Stimulated activated naive CD8-positive, alpha-beta T cell treated with anti-CD3 and anti-CD28 coated beads, Interleukin-15, Interleukin-2, amounts not matched to agents 100 ng/mL and 50 ng/mL, for 24 hours (primary cell): ENCODE results near the gene CADM2.

Source experiments
- H3K27ac Mint-ChIP-seq: one replicate; pipeline ENCODE4 v1.8.0; 2021; ENCODE audit warnings: mild to moderate bottlenecking, mixed read lengths
- H3K27me3 Mint-ChIP-seq: one replicate; pipeline ENCODE4 v1.8.0; 2021; ENCODE audit warnings: mixed read lengths
- H3K36me3 Mint-ChIP-seq: one replicate; pipeline ENCODE4 v1.8.0; 2021; ENCODE audit warnings: low read depth, mixed read lengths
- H3K4me1 Mint-ChIP-seq: one replicate; pipeline ENCODE4 v1.8.0; 2021; ENCODE audit warnings: low read depth, mixed read lengths
- H3K4me3 Mint-ChIP-seq: one replicate; pipeline ENCODE4 v1.8.0; 2021; ENCODE audit warnings: mild to moderate bottlenecking, mixed read lengths
- H3K9me3 Mint-ChIP-seq: one replicate; pipeline ENCODE4 v1.8.0; 2021; ENCODE audit warnings: mixed read lengths

CADM2 gene

DNA sequence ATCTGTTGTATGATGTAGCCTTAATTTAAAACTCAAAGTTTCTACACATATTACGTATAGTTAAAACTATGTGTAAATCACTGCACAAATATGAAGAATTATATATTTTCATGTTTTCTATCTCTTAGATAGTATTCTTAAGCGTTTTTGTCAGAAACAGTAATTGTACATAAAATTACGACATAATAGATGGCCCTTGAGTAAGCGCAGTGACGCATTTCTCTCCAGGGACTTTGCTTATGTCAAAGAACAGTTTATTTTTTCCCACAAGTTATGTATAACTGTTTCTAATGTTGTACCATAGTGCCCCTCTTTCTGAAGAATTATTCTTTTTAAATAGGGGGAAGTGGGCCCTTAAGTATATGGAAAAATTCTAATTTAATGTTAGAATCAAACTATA lies 1098.2 kb downstream of the CADM2 start:
- no peaks in the 10 kb centered on the region for H3K9me3 Mint-ChIP-seq
- H3K27ac Mint-ChIP-seq = no peak overlapping the region
- H3K4me3 Mint-ChIP-seq = no peak overlapping the region
- no peaks in the 10 kb centered on the region for H3K27me3 Mint-ChIP-seq
- no peaks in the 10 kb centered on the region for H3K4me1 Mint-ChIP-seq
- H3K36me3 Mint-ChIP-seq = no peaks in the 10 kb centered on the region

DNA sequence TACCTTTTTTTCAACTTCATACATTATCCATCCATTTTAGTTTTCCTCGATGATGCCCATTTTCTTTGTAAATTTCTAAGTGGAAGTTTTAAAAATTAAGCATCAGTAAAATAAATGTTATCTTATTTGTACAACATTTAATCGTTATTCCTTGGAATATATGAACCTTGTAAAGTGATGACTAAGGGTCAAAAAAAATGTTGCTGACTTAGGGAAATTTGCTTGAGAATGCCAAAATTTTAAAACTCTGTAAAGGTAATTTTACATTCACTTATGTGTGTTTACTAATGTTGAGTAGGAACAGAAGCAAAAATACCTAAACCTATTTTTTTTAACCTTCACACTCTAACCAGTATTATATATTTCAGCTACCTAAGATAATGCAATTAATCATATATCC lies 1115.0 kb downstream of the CADM2 start:
- Mint-ChIP-seq H3K27ac (no peak overlapping the region), H3K36me3 (no peaks in the 10 kb centered on the region)

DNA sequence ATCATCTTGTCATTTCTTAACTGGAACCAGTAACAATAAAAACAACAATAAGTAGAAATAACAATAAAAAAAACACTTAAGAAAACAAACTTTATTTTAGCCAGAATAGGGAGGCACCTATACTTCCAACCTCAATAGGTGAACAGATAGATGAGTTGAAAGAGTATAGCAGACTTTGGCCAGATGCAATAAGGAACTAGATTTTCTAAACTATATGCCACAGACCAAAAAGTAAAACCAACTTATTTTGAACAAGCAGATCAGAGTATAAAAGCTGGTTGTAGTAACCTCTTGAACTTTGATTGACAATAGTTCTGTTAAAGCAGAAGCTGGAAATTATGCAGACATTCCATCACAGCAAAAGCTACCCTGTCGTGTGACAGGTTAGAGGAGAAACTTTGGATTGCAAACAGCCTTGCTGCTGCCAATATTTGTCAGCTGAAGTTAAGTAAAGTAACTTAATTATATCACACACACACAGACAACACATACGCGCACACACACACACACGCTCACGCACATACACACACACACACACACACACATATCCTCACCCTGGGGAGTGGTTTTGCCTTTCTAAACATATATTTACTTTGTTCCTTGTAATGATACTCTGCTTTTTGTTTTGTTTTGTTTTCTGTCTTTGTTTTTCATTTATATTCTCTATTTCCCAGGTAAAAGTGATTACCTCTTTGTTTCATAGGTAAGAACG lies 1128.5 kb downstream of the CADM2 start:
- Mint-ChIP-seq H3K4me3 (no peak overlapping the region), H3K9me3 (peaks cover 16% of the 10 kb centered on the region)

More for the DNA sequence above, 1115.0 kb downstream of the CADM2 start:
- H3K9me3 Mint-ChIP-seq = peaks cover 5% of the 10 kb centered on the region
- no peaks in the 10 kb centered on the region for H3K27me3 Mint-ChIP-seq
- H3K4me1 Mint-ChIP-seq = no peaks in the 10 kb centered on the region
- no peak overlapping the region for H3K4me3 Mint-ChIP-seq

DNA sequence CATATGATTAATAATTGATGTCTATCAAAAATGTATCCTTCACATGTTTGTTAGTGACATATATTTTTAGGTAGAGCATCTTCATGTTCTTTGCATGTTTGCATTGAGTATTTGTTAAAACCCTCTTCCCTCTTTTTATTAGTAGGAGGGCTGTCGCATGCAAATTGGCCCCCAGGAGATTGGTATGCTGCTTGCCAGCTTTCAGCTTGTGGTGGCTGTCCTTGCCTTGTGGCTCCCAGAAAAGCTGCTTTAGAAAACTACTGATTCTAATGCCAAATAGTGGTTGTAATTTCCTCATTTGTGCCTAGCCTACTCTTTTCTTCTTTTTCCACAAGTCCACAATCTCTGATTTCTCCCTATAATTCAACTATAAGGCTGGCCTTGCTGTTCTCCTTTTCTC lies 1145.4 kb downstream of the CADM2 start:
- H3K36me3 Mint-ChIP-seq = no peaks in the 10 kb centered on the region
- no peaks in the 10 kb centered on the region for H3K27me3 Mint-ChIP-seq
- no peak overlapping the region for H3K4me3 Mint-ChIP-seq
- peaks cover 16% of the 10 kb centered on the region for H3K9me3 Mint-ChIP-seq
- H3K4me1 Mint-ChIP-seq = no peaks in the 10 kb centered on the region
- H3K27ac Mint-ChIP-seq = no peak overlapping the region

More for the DNA sequence above, 1128.5 kb downstream of the CADM2 start:
- H3K27me3 Mint-ChIP-seq = no peaks in the 10 kb centered on the region
- H3K27ac Mint-ChIP-seq = no peak overlapping the region
- H3K36me3 Mint-ChIP-seq = no peaks in the 10 kb centered on the region
- H3K4me1 Mint-ChIP-seq = no peaks in the 10 kb centered on the region

DNA sequence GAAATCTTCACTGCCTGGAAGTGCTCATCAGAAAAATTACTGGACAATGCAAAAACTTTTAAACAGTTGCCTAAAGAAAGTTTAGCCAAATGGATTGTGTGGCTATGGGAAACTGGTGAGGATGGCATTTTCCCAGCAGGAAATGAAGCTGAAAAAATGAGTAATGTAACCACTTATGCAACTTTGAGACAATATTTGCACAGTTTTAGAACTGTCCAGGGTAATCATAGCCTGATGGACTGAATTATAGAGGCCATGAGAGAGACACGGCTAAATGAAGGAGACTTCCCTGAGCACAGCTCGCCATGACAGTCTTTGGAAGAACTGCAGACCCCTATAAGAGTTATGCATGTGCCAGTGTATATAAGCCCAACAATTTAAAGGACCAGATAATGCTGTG lies 1150.6 kb downstream of the CADM2 start:
- H3K9me3 Mint-ChIP-seq = peaks cover 21% of the 10 kb centered on the region
- no peak overlapping the region for H3K4me3 Mint-ChIP-seq
- no peak overlapping the region for H3K27ac Mint-ChIP-seq
- H3K36me3 Mint-ChIP-seq = no peaks in the 10 kb centered on the region
- no peaks in the 10 kb centered on the region for H3K27me3 Mint-ChIP-seq
- no peaks in the 10 kb centered on the region for H3K4me1 Mint-ChIP-seq
